Activated T-cell treated with anti-CD3 and anti-CD28 coated beads, Interleukin-2, amount 50 U/mL, for 4 hours (primary cell): ENCODE results near the gene AHRR. TPM values are rescaled to one million over a fixed set of nuclear protein-coding genes. Genes with fewer than 3 reads are reported as not detected.
A peak's percentile ranks its signal among the peaks of the same experiment; 100 is the strongest.

Source experiments
- ATAC-seq, 2 donors: fragments of 200-7000 bp; cut with Tn5 transposase; one replicate each; pipeline ENCODE4 v1.10.0; 2021
- DNase-seq: peaks from one replicate; pipeline ENCODE4 v3.0.0-alpha.2; 2020
- H3K27me3 Mint-ChIP-seq: one replicate; pipeline ENCODE4 v1.8.0; 2021; ENCODE audit warnings: low read depth, mixed read lengths
- H3K36me3 Mint-ChIP-seq: one replicate; pipeline ENCODE4 v1.8.0; 2022; ENCODE audit warnings: mixed read lengths; ENCODE audit not compliant: insufficient read depth
- H3K4me1 Mint-ChIP-seq: one replicate; pipeline ENCODE4 v1.8.0; 2021; ENCODE audit warnings: low read depth, mixed read lengths
- H3K4me3 Mint-ChIP-seq: one replicate; pipeline ENCODE4 v1.8.0; 2021; ENCODE audit warnings: mild to moderate bottlenecking, moderate library complexity, mixed read lengths
- H3K9me3 Mint-ChIP-seq: one replicate; pipeline ENCODE4 v1.8.0; 2021; ENCODE audit warnings: mixed read lengths
- total RNA-seq, 3 donors: library from RNA; stranded (reverse); gene quantifications; one replicate each; pipeline ENCODE4 v1.2.1, GENCODE V29; 2021

AHRR gene
- total RNA-seq, 3 donors from 2014 or later: 17.2 to 22.8 (median 22.2) TPM

- peaks cover 7% of the 10 kb centered on the region for H3K4me1 Mint-ChIP-seq
- no peaks in the 10 kb centered on the region for H3K9me3 Mint-ChIP-seq
- no peaks in the 10 kb centered on the region for H3K36me3 Mint-ChIP-seq
- ATAC-seq (peak; percentile 12 to 31), DNase-seq (no peak)
- H3K27me3 Mint-ChIP-seq: peaks cover 36% of the 10 kb centered on the region
- H3K4me3 Mint-ChIP-seq: peak overlapping the region; percentile 71
These were observed 275 bp downstream of the AHRR start for GRCh38 chr5:321726-322251.

GRCh38 chr5:322281-322941 is 897 bp downstream of the AHRR start:
- Mint-ChIP-seq H3K36me3 (peaks cover 2% of the 10 kb centered on the region), H3K27me3 (peaks cover 36% of the 10 kb centered on the region), H3K4me1 (peaks cover 7% of the 10 kb centered on the region), H3K4me3 (peak overlapping the region; percentile 71), H3K9me3 (no peaks in the 10 kb centered on the region)
- DNase-seq: no peak
- ATAC-seq: peak; percentile 11 to 17

- ATAC-seq: no peak
- no peak for DNase-seq
- Mint-ChIP-seq H3K4me3 (peak overlapping the region; percentile 71), H3K36me3 (peaks cover 2% of the 10 kb centered on the region), H3K27me3 (peaks cover 37% of the 10 kb centered on the region), H3K4me1 (peaks cover 7% of the 10 kb centered on the region), H3K9me3 (no peaks in the 10 kb centered on the region)
These were observed 1.7 kb downstream of the AHRR start for GRCh38 chr5:322942-323879.

GRCh38 chr5:324736-325612 is 3.5 kb downstream of the AHRR start:
- Mint-ChIP-seq H3K9me3 (no peaks in the 10 kb centered on the region), H3K36me3 (peaks cover 2% of the 10 kb centered on the region), H3K27me3 (peaks cover 30% of the 10 kb centered on the region), H3K4me1 (peaks cover 7% of the 10 kb centered on the region), H3K4me3 (no peak overlapping the region)
- no peak for DNase-seq
- ATAC-seq: no peak

GRCh38 chr5:326109-326508 is 4.6 kb downstream of the AHRR start:
- Mint-ChIP-seq H3K36me3 (peaks cover 2% of the 10 kb centered on the region), H3K4me1 (peaks cover 2% of the 10 kb centered on the region), H3K9me3 (no peaks in the 10 kb centered on the region), H3K27me3 (peaks cover 21% of the 10 kb centered on the region), H3K4me3 (no peak overlapping the region)
- no peak for ATAC-seq
- DNase-seq: no peak

GRCh38 chr5:329121-329735 is 7.7 kb downstream of the AHRR start:
- no peak for ATAC-seq
- Mint-ChIP-seq H3K9me3 (no peaks in the 10 kb centered on the region), H3K4me1 (peaks cover 18% of the 10 kb centered on the region), H3K36me3 (peaks cover 2% of the 10 kb centered on the region), H3K4me3 (no peak overlapping the region), H3K27me3 (peaks cover 12% of the 10 kb centered on the region)
- DNase-seq: no peak

- no peak overlapping the region for H3K4me3 Mint-ChIP-seq
- no peak for DNase-seq
- H3K27me3 Mint-ChIP-seq: peaks cover 10% of the 10 kb centered on the region
- ATAC-seq: no peak
- H3K36me3 Mint-ChIP-seq: peaks cover 2% of the 10 kb centered on the region
- peaks cover 23% of the 10 kb centered on the region for H3K4me1 Mint-ChIP-seq
- H3K9me3 Mint-ChIP-seq: no peaks in the 10 kb centered on the region
These were observed 8.3 kb downstream of the AHRR start for GRCh38 chr5:329768-330167.

GRCh38 chr5:332843-333242 is 11.3 kb downstream of the AHRR start:
- Mint-ChIP-seq H3K4me3 (no peak overlapping the region), H3K27me3 (peaks cover 1% of the 10 kb centered on the region), H3K4me1 (peaks cover 28% of the 10 kb centered on the region), H3K9me3 (no peaks in the 10 kb centered on the region), H3K36me3 (no peaks in the 10 kb centered on the region)
- ATAC-seq (peak; percentile 62 to 72), DNase-seq (no peak)

GRCh38 chr5:333945-334344 is 12.4 kb downstream of the AHRR start:
- Mint-ChIP-seq H3K4me3 (peak overlapping the region; percentile 33), H3K9me3 (no peaks in the 10 kb centered on the region), H3K27me3 (no peaks in the 10 kb centered on the region), H3K4me1 (peaks cover 28% of the 10 kb centered on the region), H3K36me3 (no peaks in the 10 kb centered on the region)
- no peak for DNase-seq
- ATAC-seq: peak; percentile 81 to 84

GRCh38 chr5:334903-335739 is 13.6 kb downstream of the AHRR start:
- ATAC-seq: peak in 1 of 2 donors; percentile 22
- Mint-ChIP-seq H3K27me3 (no peaks in the 10 kb centered on the region), H3K9me3 (no peaks in the 10 kb centered on the region), H3K4me1 (peaks cover 28% of the 10 kb centered on the region), H3K4me3 (no peak overlapping the region), H3K36me3 (no peaks in the 10 kb centered on the region)
- no peak for DNase-seq

GRCh38 chr5:335740-336038 is 14.2 kb downstream of the AHRR start:
- DNase-seq (no peak), ATAC-seq (no peak)
- H3K4me3 Mint-ChIP-seq: no peak overlapping the region
- no peaks in the 10 kb centered on the region for H3K27me3 Mint-ChIP-seq
- H3K4me1 Mint-ChIP-seq: peaks cover 28% of the 10 kb centered on the region
- H3K36me3 Mint-ChIP-seq: no peaks in the 10 kb centered on the region
- no peaks in the 10 kb centered on the region for H3K9me3 Mint-ChIP-seq

- peaks cover 27% of the 10 kb centered on the region for H3K4me1 Mint-ChIP-seq
These were observed 16.1 kb downstream of the AHRR start for GRCh38 chr5:337563-338130.

More at GRCh38 chr5:337563-338130, 16.1 kb downstream of the AHRR start:
- Mint-ChIP-seq H3K4me3 (no peak overlapping the region), H3K9me3 (no peaks in the 10 kb centered on the region), H3K27me3 (peaks cover under 1% of the 10 kb centered on the region), H3K36me3 (no peaks in the 10 kb centered on the region)
- ATAC-seq (no peak), DNase-seq (no peak)
